ENCODE measurements around the gene ELOVL7.
"Not testable (repeated sequence)": the region's sequence is repeated elsewhere in the genome, so short reads cannot be mapped to it uniquely, and the experiment has no call there.

Gene ELOVL7

DNA sequence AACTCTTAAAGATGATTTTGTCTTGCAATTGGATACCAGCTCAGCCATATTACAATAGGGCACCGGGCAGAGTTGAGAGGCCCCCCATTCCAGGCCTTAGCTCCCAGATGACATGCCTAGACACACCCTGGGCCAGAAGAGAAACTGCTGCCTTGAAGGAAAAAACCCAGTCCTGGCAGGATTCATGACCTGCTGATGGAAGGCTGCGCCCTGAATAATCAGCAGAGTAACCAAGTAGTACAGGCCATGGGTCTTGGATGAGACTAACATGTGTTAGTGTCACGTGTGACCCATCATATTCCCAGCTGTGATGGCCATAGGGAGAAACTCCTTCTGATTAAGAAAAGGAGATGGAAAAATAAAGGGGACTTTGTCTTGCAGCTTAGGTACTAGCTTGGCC is 105.1 kb downstream of the ELOVL7 start:
- H3K9ac ChIP-seq (ENCODE audit: low read depth, low read length) = no peak overlapping the region
- H3K4me1 ChIP-seq (ENCODE audit: insufficient read depth, low read length) = peaks cover 16% of the 10 kb centered on the region
- H3K4me3 ChIP-seq (ENCODE audit: low read length) = no peak overlapping the region
- no peak overlapping the region for H3K27ac ChIP-seq (ENCODE audit: low read depth, low read length)
- no peaks in the 10 kb centered on the region for H3K9me3 ChIP-seq (ENCODE audit: insufficient read depth, low read depth, low read length)
- no peaks in the 10 kb centered on the region for H3K36me3 ChIP-seq (ENCODE audit: insufficient read depth, low read length)
- no peaks in the 10 kb centered on the region for H3K27me3 ChIP-seq (ENCODE audit: insufficient read depth, low read length)
- 63% methylated on average over 3 of the region's 3 CpGs for WGBS

DNA sequence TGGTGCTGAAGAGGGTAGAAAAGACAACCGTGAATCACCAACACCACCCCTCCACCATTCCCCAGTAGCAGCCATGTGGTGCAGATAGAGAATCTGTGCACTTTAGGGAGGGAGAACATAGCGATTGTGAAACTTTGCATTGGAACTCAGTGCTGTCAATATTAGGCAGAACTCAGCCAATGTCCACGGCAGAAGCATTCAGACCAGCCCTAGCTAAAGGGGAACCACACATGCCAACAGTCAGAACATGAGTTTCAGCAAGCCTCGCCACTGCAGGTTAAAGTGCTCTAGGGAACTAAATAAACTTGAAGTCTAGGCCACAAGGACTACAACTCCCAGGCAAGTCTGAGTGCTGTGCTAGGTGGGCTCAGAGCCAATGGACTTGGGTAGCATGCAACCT is 105.6 kb downstream of the ELOVL7 start:
- H3K4me1 ChIP-seq (ENCODE audit: insufficient read depth, low read length) = peaks cover 16% of the 10 kb centered on the region
- H3K27ac ChIP-seq (ENCODE audit: low read depth, low read length) = no peak overlapping the region
- no peaks in the 10 kb centered on the region for H3K36me3 ChIP-seq (ENCODE audit: insufficient read depth, low read length)
- no peaks in the 10 kb centered on the region for H3K27me3 ChIP-seq (ENCODE audit: insufficient read depth, low read length)
- 65% methylated on average over 3 of the region's 4 CpGs for WGBS
- no peaks in the 10 kb centered on the region for H3K9me3 ChIP-seq (ENCODE audit: insufficient read depth, low read depth, low read length)
- no peak overlapping the region for H3K9ac ChIP-seq (ENCODE audit: low read depth, low read length)
- no peak overlapping the region for H3K4me3 ChIP-seq (ENCODE audit: low read length)

DNA sequence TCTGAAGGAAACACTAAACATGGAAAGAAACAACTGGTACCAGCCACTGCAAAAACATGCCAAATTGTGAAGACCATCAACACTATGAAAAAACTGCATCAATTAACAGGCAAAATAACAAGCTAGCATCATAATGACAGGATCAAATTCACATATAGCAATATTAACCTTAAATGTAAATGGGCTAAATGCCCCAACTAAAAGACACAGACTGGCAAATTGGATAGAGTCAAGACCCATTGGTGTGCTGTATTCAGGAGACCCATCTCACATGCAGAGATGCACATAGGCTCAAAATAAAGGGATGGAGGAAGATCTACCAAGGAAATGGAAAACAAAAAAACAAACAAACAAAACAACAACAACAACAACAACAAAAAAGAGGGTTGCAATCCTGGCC is 113.2 kb downstream of the ELOVL7 start:
- H3K9ac ChIP-seq (ENCODE audit: low read depth, low read length); H3K36me3 ChIP-seq (ENCODE audit: insufficient read depth, low read length); H3K4me1 ChIP-seq (ENCODE audit: insufficient read depth, low read length); H3K9me3 ChIP-seq (ENCODE audit: insufficient read depth, low read depth, low read length); H3K4me3 ChIP-seq (ENCODE audit: low read length); H3K27me3 ChIP-seq (ENCODE audit: insufficient read depth, low read length); H3K27ac ChIP-seq (ENCODE audit: low read depth, low read length): not testable (repeated sequence)

DNA sequence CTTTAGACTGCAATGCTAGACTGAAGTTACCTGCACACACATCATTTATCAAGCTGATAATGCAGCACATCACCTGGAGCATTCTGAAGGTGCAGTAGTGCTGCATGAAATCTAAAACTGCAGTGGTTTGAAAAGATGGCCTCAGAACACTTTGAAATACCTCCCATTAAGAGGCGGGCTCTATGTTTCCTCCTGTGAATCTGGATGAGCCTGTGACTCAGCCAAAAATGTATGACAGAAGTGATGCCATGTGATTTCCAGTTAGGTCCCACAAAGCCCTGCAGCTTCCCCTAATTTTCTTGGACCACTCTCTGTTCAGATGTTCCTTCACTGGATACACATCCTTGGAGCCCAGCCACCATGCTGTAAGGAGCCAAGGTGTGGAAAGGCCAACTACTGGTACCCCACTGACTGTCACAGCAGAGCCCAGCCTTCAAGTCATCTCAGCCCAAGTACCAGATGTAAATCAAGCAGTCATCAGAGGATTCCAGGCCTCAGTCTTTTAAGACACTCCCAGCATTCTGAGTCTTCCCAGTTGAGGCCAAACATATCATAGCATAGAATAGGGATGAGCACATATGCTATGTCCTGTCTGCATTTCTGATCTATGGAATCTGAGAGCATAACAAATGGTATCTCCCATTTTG is 116.9 kb downstream of the ELOVL7 start:
- Histone ChIP-seq H3K36me3 (ENCODE audit: insufficient read depth, low read length) (no peaks in the 10 kb centered on the region), H3K27me3 (ENCODE audit: insufficient read depth, low read length) (no peaks in the 10 kb centered on the region)
- WGBS = 92% methylated on average over 1 of the region's 1 CpG

DNA sequence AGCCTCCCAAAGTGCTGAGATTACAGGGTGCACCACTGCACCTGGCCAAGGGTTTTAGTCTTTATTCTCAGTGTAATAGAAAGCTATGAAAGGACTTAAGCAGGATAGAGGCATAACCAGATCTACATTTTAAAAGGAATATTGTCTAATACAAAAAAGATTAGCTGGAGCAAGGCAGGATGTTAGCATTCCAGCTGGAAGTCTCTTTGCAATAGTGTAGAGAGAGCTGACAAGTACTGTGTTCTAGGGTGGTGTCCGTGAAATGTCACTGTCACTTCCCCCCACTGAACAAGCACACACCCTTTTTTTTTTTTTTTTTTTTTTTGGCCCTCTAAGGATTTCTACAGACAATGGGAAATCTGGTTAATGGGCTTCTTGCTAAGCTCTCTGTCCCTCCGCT is 119.9 kb downstream of the ELOVL7 start:
- H3K4me3 ChIP-seq (ENCODE audit: low read length) = no peak overlapping the region
- H3K27me3 ChIP-seq (ENCODE audit: insufficient read depth, low read length) = no peaks in the 10 kb centered on the region
- H3K9ac ChIP-seq (ENCODE audit: low read depth, low read length) = no peak overlapping the region
- H3K36me3 ChIP-seq (ENCODE audit: insufficient read depth, low read length) = no peaks in the 10 kb centered on the region
- 100% methylated on average over 1 of the region's 2 CpGs for WGBS
- H3K4me1 ChIP-seq (ENCODE audit: insufficient read depth, low read length) = no peaks in the 10 kb centered on the region
- no peaks in the 10 kb centered on the region for H3K9me3 ChIP-seq (ENCODE audit: insufficient read depth, low read depth, low read length)
- H3K27ac ChIP-seq (ENCODE audit: low read depth, low read length) = no peak overlapping the region

More for the DNA sequence above, 116.9 kb downstream of the ELOVL7 start:
- H3K9ac ChIP-seq (ENCODE audit: low read depth, low read length) = no peak overlapping the region
- no peak overlapping the region for H3K27ac ChIP-seq (ENCODE audit: low read depth, low read length)
- H3K4me1 ChIP-seq (ENCODE audit: insufficient read depth, low read length) = no peaks in the 10 kb centered on the region
- no peak overlapping the region for H3K4me3 ChIP-seq (ENCODE audit: low read length)
- H3K9me3 ChIP-seq (ENCODE audit: insufficient read depth, low read depth, low read length) = no peaks in the 10 kb centered on the region

DNA sequence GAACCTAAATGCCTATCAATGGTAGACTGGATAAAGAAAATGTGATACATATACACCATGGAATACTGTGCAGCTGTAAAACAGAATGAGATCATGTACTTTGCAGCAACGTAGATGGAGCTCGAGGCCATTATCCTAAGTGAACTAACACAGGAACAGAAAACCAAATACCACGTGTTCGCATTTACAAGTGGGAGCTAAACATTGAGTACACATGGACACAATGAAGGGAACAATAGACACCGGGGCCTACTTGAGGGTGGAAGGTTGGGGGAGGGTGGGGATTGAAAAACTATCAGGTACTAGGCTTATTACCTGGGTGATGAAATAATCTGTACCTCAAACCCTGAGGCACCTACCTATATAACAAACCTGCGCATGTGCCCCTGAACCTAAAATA is 121.7 kb downstream of the ELOVL7 start:
- H3K27me3 ChIP-seq (ENCODE audit: insufficient read depth, low read length) = no peaks in the 10 kb centered on the region
- 76% methylated on average over 5 of the region's 6 CpGs for WGBS
- H3K4me1 ChIP-seq (ENCODE audit: insufficient read depth, low read length) = no peaks in the 10 kb centered on the region
- no peaks in the 10 kb centered on the region for H3K36me3 ChIP-seq (ENCODE audit: insufficient read depth, low read length)
- no peak overlapping the region for H3K9ac ChIP-seq (ENCODE audit: low read depth, low read length)
- no peaks in the 10 kb centered on the region for H3K9me3 ChIP-seq (ENCODE audit: insufficient read depth, low read depth, low read length)
- H3K27ac ChIP-seq (ENCODE audit: low read depth, low read length) = no peak overlapping the region
- no peak overlapping the region for H3K4me3 ChIP-seq (ENCODE audit: low read length)

DNA sequence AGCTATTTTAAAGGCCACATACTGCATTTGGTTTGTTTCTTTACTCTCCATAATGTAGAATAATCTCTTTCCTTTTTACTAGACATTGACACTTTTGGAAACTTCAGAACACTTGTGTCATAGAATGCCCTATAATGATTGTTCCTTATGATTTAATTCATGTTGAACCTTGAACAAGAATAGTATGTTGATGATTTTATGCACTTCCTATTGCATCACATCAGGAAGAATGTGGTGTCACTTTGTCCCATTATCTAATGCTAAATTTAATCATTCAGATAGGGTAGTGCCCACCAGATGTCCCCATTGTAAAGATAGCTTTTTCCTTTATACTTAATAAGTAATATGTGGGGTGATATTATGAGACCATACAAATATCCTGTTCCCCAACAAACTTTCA is 124.7 kb downstream of the ELOVL7 start:
- Histone ChIP-seq H3K36me3 (ENCODE audit: insufficient read depth, low read length) (no peaks in the 10 kb centered on the region), H3K9ac (ENCODE audit: low read depth, low read length) (no peak overlapping the region), H3K27me3 (ENCODE audit: insufficient read depth, low read length) (no peaks in the 10 kb centered on the region), H3K27ac (ENCODE audit: low read depth, low read length) (no peak overlapping the region), H3K4me1 (ENCODE audit: insufficient read depth, low read length) (no peaks in the 10 kb centered on the region), H3K9me3 (ENCODE audit: insufficient read depth, low read depth, low read length) (no peaks in the 10 kb centered on the region), H3K4me3 (ENCODE audit: low read length) (no peak overlapping the region)

DNA sequence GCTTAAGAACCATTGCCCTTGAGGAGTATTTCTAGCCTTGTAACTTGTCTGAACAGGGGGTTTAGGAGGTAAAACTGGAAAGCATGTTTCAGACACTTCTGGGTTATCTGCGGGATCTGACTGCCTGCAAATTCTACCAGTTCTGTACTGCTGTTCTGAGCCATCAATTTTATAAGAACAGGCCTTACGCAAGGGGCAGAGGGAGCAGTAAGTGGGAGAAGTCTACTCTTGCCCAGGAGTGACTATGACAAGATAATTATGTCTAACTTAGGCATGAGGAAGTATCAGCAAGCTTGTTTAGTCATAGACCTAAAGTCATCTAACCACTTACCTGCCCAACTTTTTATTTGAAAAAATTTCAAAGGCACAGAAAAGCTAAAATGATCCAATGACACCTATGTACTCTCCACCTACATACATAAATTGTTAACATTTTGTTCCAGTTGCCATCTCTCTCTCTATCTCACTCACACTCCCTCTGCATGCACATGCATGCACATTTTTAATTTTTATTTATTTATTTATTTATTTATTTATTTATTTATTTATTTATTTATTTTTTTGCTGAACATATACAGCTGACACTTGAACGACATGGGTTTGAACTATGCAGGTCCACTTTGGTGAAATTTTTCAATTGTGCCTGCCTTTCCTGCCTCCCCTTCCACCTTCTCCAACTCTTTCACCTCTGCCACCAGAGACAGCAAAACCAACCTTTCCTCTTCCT is 125.7 kb downstream of the ELOVL7 start:
- H3K4me3 ChIP-seq (ENCODE audit: low read length) = no peak overlapping the region
- no peaks in the 10 kb centered on the region for H3K27me3 ChIP-seq (ENCODE audit: insufficient read depth, low read length)
- no peaks in the 10 kb centered on the region for H3K36me3 ChIP-seq (ENCODE audit: insufficient read depth, low read length)
- no peaks in the 10 kb centered on the region for H3K4me1 ChIP-seq (ENCODE audit: insufficient read depth, low read length)
- H3K27ac ChIP-seq (ENCODE audit: low read depth, low read length) = no peak overlapping the region
- H3K9me3 ChIP-seq (ENCODE audit: insufficient read depth, low read depth, low read length) = no peaks in the 10 kb centered on the region
- 95% methylated on average over 3 of the region's 3 CpGs for WGBS
- H3K9ac ChIP-seq (ENCODE audit: low read depth, low read length) = no peak overlapping the region

DNA sequence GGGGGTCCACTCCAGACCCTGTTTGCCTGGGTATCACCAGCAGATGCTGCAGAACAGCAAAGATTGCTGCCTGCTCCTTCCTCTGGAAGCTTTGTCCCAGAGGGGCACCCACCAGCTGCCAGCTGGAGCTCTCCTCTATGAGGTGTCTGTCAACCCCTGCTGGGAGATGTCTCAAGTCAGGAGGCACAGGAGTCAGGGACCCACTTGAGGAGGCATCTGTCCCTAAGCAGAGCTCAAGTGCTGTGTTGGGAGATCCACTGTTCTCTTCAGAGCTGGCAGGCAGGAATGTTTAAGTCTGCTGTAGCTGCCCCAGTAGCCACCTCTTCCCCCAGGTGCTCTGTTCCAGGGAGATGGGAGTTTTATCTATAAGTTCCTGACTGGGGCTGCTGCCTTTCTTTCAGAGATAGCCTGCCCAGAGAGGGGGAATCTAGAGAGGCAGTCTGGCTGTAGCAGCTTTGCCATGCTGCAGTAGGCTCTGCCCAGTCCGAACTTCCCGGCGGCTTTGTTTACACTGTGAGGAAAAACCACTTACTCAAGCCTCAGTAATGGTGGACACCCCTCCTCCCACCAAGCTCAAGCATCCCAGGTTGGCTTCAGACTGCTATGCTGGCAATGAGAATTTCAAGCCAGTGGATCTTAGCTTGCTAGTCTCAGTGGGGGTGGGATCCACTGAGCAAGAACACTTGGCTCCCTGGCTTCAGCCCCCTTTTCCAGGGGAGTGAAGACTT is 128.7 kb downstream of the ELOVL7 start:
- not testable (repeated sequence) for H3K27ac ChIP-seq (ENCODE audit: low read depth, low read length); H3K9ac ChIP-seq (ENCODE audit: low read depth, low read length); H3K9me3 ChIP-seq (ENCODE audit: insufficient read depth, low read depth, low read length); H3K4me3 ChIP-seq (ENCODE audit: low read length); H3K36me3 ChIP-seq (ENCODE audit: insufficient read depth, low read length); H3K4me1 ChIP-seq (ENCODE audit: insufficient read depth, low read length); H3K27me3 ChIP-seq (ENCODE audit: insufficient read depth, low read length)
- WGBS = 91% methylated on average over 3 of the region's 3 CpGs

DNA sequence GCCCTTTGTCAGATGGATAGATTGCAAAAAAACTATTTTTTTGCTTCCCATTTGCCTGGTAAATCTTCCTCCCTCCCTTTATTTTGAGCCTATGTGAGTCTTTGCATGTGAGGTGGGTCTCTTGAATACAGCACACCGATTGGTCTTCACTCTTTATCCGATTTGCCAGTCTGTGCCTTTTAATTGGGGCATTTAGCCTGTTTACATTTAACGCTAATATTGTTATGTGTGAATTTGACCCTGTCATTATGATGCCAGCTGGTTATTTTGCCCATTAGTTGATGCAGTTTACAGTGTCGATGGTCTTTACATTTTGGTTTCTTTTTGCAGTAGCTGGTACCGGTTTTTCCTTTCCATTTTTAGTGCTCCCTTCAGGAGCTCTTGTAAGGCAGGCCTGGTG is 131.1 kb downstream of the ELOVL7 start:
- no peak overlapping the region for H3K4me3 ChIP-seq (ENCODE audit: low read length)
- H3K9ac ChIP-seq (ENCODE audit: low read depth, low read length) = no peak overlapping the region
- H3K4me1 ChIP-seq (ENCODE audit: insufficient read depth, low read length) = no peaks in the 10 kb centered on the region
- WGBS = 97% methylated on average over 5 of the region's 5 CpGs
- H3K27me3 ChIP-seq (ENCODE audit: insufficient read depth, low read length) = no peaks in the 10 kb centered on the region
- H3K27ac ChIP-seq (ENCODE audit: low read depth, low read length) = no peak overlapping the region
- H3K9me3 ChIP-seq (ENCODE audit: insufficient read depth, low read depth, low read length) = no peaks in the 10 kb centered on the region
- H3K36me3 ChIP-seq (ENCODE audit: insufficient read depth, low read length) = no peaks in the 10 kb centered on the region

DNA sequence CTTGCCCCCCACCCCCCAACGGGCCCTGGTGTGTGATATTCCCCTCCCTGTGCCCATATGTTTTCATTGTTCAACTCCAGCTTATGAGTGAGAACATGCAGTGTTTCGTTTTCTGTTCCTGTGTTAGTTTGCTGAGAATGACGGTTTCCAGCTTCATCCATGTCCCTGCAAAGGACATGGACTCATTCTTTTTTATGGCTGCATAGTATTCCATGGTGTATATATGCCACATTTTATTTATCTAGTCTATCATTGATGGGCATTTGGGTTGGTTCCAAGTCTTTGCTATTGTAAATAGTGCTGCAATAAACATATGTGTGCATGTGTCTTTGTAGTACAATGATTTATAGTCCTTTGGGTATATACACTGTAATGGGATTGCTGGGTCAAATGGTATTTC is 132.2 kb downstream of the ELOVL7 start:
- WGBS = 87% methylated on average over 3 of the region's 3 CpGs
- not testable (repeated sequence) for H3K4me3 ChIP-seq (ENCODE audit: low read length); H3K27me3 ChIP-seq (ENCODE audit: insufficient read depth, low read length); H3K27ac ChIP-seq (ENCODE audit: low read depth, low read length); H3K4me1 ChIP-seq (ENCODE audit: insufficient read depth, low read length); H3K36me3 ChIP-seq (ENCODE audit: insufficient read depth, low read length); H3K9me3 ChIP-seq (ENCODE audit: insufficient read depth, low read depth, low read length); H3K9ac ChIP-seq (ENCODE audit: low read depth, low read length)
